Lower leg skin (tissue), 3 donors: ENCODE results near the gene DZANK1.

ENCODE experiments used
- CTCF ChIP-seq, 3 donors: fragments of 450-650 bp; IDR thresholded peaks; one replicate each; pipeline ENCODE4 v1.5.1; 2016; ENCODE audit warnings: antibody characterized with exemption in 3 of 3, mild to moderate bottlenecking in 3 of 3, moderate library complexity in 2 of 3
- POLR2A ChIP-seq, 2 donors: fragments of 450-650 bp; IDR thresholded peaks; one replicate each; pipeline ENCODE4 v1.6.1; 2016 to 2017; ENCODE audit warnings: antibody characterized with exemption in 2 of 2, mild to moderate bottlenecking in 1 of 2, moderate library complexity in 1 of 2

- TF ChIP-seq POLR2A (IDR thresholded peaks at IDR 0.05) = no peak
- TF ChIP-seq CTCF (IDR thresholded peaks at IDR 0.05) = no peak
Measured at GRCh38 chr20:18511571-18511970, 44.7 kb upstream of the DZANK1 start.
